Activated CD4-positive, alpha-beta memory T cell treated with anti-CD3 and anti-CD28 coated beads for 36 hours (primary cell): ENCODE measurements around the gene ARHGAP20. TPM values are rescaled to one million over a fixed set of nuclear protein-coding genes. Genes with fewer than 3 reads are reported as not detected.

Experiments used
- CTCF ChIA-PET: fragments of 350-600 bp; sonication (Branson Sonifier 250); formaldehyde crosslinking; loops from one replicate; lab custom pipeline; 2021; ENCODE audit warnings: antibody characterized with exemption, inconsistent platforms; lab: Charles Lee
- POLR2A ChIA-PET: fragments of 350-600 bp; sonication (Branson Sonifier 250); formaldehyde crosslinking; loops from one replicate; lab custom pipeline; 2021; ENCODE audit warnings: antibody characterized with exemption; lab: Charles Lee
- DNase-seq: peaks from one replicate; pipeline ENCODE4 v3.0.0-alpha.2; 2020
- H3K27ac Mint-ChIP-seq: one replicate; pipeline ENCODE4 v1.8.0; 2021; ENCODE audit warnings: mixed read lengths
- H3K27me3 Mint-ChIP-seq: one replicate; pipeline ENCODE4 v1.8.0; 2021; ENCODE audit warnings: mixed read lengths
- H3K36me3 Mint-ChIP-seq: one replicate; pipeline ENCODE4 v1.8.0; 2021; ENCODE audit warnings: mixed read lengths
- H3K4me1 Mint-ChIP-seq: one replicate; pipeline ENCODE4 v1.8.0; 2021; ENCODE audit warnings: low read depth, mixed read lengths
- H3K4me3 Mint-ChIP-seq: one replicate; pipeline ENCODE4 v1.8.0; 2021; ENCODE audit warnings: mild to moderate bottlenecking, mixed read lengths
- H3K9me3 Mint-ChIP-seq: one replicate; pipeline ENCODE4 v1.8.0; 2021; ENCODE audit warnings: mixed read lengths
- intact Hi-C: fragments of 100-400 bp; cut with micrococcal nuclease; formaldehyde crosslinking; loops from one replicate; pipeline ENCODE4 v1.15.1; 2023
- total RNA-seq, 2 experiments: library from RNA; stranded (reverse); gene quantifications; one replicate each; pipeline ENCODE4 v1.2.3, GENCODE V29; 2021

ARHGAP20 gene
- total RNA-seq, 2 experiments from 2014 or later, result 0.05 TPM; not detected in 1

DNA sequence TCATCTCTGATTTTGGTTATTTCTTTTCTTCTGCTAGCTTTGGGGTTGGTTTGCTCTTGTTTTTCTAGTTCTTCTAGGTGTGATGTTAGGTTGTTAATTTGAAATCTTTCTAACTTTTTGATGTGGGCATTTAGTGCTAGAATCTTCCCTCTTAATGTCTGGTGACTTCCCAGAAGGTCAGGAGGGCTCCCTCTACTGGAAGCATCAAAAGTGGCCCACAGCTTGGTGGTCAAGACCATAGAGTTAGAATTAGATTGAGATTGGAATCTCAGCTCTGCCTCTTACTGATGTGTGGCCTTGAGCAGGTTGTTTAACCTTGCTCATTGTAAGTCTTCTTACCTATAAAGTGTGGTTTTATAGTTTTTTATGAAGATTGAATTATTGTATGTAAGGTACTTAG, 183.2 kb downstream of the ARHGAP20 start:
- no peak for DNase-seq
- CTCF ChIA-PET, result interaction anchor here (0.7 kb wide), 1 partner anchor 60 kb away, joined by 3 read pairs; no protein-coding TSS in a partner anchor
- H3K4me1 Mint-ChIP-seq, result no peaks in the 10 kb centered on the region
- no peaks in the 10 kb centered on the region for H3K27me3 Mint-ChIP-seq
- no peaks in the 10 kb centered on the region for H3K36me3 Mint-ChIP-seq
- no peak overlapping the region for H3K27ac Mint-ChIP-seq
- H3K4me3 Mint-ChIP-seq, result no peak overlapping the region
- peaks cover 9% of the 10 kb centered on the region for H3K9me3 Mint-ChIP-seq
- intact Hi-C loops, result no loop called here
- POLR2A ChIA-PET, result no interaction called here

DNA sequence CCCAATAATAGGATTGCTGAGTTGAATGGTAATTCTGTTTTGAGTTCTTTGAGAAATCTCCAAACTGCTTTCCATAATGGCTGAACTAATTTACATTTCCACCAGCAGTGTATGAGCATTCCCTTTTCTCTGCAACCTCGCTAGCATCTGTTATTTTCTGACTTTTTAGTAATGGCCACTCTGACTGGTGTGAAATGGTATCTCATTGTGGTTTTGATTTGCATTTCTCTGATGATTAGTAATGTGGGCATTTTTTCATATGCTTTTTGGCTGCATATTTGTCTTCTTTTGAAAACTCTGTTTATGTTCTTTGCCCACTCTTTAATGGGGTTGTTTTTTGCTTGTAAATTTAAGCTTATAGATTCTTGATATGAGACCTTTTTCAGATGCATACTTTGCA, 185.1 kb downstream of the ARHGAP20 start:
- no peak overlapping the region for H3K27ac Mint-ChIP-seq
- H3K4me1 Mint-ChIP-seq, result peaks cover 3% of the 10 kb centered on the region

More for the DNA sequence above, 185.1 kb downstream of the ARHGAP20 start:
- Mint-ChIP-seq H3K9me3 (peaks cover 9% of the 10 kb centered on the region), H3K4me3 (no peak overlapping the region), H3K27me3 (no peaks in the 10 kb centered on the region), H3K36me3 (no peaks in the 10 kb centered on the region)
- no peak for DNase-seq
- ChIA-PET POLR2A (no interaction called here), CTCF (no interaction called here)
- intact Hi-C loops, result no loop called here
